Measurements from ENCODE around the gene DYNAP.

The DYNAP gene

DNA sequence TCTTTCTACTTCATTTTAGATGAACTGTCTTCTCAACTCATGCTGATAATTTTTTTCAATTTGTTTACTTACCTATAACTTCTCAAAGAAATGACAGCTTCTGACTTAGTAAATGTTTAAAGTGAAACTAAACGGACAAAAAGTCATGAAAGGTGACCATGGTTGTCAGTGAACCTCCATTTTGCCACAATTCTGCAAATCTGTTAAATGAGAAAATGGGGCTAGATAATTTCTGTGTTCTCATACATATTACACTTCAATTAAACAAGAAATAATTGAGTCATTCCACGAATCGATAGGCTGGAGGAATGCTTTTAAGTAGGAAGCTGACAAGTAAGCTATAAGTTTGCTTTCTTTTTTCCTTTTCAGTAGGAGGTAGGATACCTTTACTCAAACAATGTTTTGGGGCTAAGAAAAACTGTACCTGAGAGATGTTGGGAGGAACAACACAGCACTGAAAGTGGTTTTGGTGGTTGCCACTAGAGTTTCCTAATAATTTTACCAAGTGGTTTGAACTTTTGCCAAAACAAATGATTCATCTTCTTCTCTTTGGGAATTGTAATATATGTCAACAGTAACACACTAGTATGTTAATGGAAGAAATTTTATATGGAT, 17.1 kb downstream of the DYNAP start:
- H3K36me3 ChIP-seq (ENCODE audit: insufficient read depth, low read length) = no peaks in the 10 kb centered on the region
- H3K4me3 ChIP-seq (ENCODE audit: low read length) = no peak overlapping the region
- H2AFZ ChIP-seq (ENCODE audit: low read depth, low read length) = no peak overlapping the region
- no peaks in the 10 kb centered on the region for H3K27me3 ChIP-seq (ENCODE audit: insufficient read depth, low read length)
- no peaks in the 10 kb centered on the region for H3K9me3 ChIP-seq (ENCODE audit: low read length)
- no peaks in the 10 kb centered on the region for H3K4me1 ChIP-seq (ENCODE audit: insufficient read depth, low read length)

DNA sequence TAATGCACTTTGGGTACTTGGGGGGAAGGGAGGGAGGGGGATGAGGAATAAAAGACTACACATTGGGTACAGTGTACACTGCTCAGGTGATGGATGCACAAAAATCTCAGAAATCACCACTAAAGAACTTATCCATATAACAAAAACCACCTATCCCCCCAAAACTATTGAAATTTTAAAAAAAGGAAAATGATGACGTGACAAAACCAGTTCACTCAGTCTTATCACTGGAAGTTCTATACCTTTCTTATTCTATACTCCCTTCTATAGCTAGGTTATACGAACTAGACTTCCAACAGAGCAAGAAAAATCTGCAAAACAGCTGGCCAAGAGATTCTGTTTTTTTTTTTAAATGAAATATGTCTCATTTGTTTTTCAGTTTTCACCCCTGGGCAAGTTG, 20.8 kb downstream of the DYNAP start:
- no peak overlapping the region for H3K4me3 ChIP-seq (ENCODE audit: low read length)
- no peaks in the 10 kb centered on the region for H3K4me1 ChIP-seq (ENCODE audit: insufficient read depth, low read length)
- no peaks in the 10 kb centered on the region for H3K9me3 ChIP-seq (ENCODE audit: low read length)
- H3K36me3 ChIP-seq (ENCODE audit: insufficient read depth, low read length) = no peaks in the 10 kb centered on the region
- no peaks in the 10 kb centered on the region for H3K27me3 ChIP-seq (ENCODE audit: insufficient read depth, low read length)
- no peak overlapping the region for H2AFZ ChIP-seq (ENCODE audit: low read depth, low read length)

- no peaks in the 10 kb centered on the region for H3K27me3 ChIP-seq (ENCODE audit: insufficient read depth, low read length)
- no peak overlapping the region for H2AFZ ChIP-seq (ENCODE audit: low read depth, low read length)
- H3K9me3 ChIP-seq (ENCODE audit: low read length) = no peaks in the 10 kb centered on the region
- H3K4me3 ChIP-seq (ENCODE audit: low read length) = no peak overlapping the region
- H3K4me1 ChIP-seq (ENCODE audit: insufficient read depth, low read length) = no peaks in the 10 kb centered on the region
- H3K36me3 ChIP-seq (ENCODE audit: insufficient read depth, low read length) = no peaks in the 10 kb centered on the region
These were observed 21.2 kb downstream of the DYNAP start for GRCh38 chr18:54612237-54612636.

DNA sequence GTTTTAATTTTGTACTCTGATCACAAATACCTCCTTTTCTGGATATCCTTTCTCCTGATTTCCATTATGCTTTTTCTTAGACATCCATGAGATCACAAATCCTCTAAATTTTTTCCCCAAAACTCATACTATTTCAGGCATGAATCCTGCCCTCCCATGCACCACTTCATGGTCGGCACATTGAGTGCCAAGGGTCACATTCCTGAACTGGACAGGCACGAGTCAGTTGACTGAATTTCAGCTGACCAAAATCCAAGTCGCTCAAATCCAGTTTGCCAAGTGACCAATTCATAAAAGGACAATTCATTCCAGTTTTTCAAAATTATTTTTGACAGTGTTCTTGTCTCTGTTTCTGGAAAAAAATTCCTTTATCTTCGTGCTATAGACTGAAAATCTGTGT, 22.1 kb downstream of the DYNAP start:
- H2AFZ ChIP-seq (ENCODE audit: low read depth, low read length) = no peak overlapping the region
- no peaks in the 10 kb centered on the region for H3K4me1 ChIP-seq (ENCODE audit: insufficient read depth, low read length)
- no peaks in the 10 kb centered on the region for H3K27me3 ChIP-seq (ENCODE audit: insufficient read depth, low read length)
- no peaks in the 10 kb centered on the region for H3K36me3 ChIP-seq (ENCODE audit: insufficient read depth, low read length)
- no peaks in the 10 kb centered on the region for H3K9me3 ChIP-seq (ENCODE audit: low read length)
- no peak overlapping the region for H3K4me3 ChIP-seq (ENCODE audit: low read length)

DNA sequence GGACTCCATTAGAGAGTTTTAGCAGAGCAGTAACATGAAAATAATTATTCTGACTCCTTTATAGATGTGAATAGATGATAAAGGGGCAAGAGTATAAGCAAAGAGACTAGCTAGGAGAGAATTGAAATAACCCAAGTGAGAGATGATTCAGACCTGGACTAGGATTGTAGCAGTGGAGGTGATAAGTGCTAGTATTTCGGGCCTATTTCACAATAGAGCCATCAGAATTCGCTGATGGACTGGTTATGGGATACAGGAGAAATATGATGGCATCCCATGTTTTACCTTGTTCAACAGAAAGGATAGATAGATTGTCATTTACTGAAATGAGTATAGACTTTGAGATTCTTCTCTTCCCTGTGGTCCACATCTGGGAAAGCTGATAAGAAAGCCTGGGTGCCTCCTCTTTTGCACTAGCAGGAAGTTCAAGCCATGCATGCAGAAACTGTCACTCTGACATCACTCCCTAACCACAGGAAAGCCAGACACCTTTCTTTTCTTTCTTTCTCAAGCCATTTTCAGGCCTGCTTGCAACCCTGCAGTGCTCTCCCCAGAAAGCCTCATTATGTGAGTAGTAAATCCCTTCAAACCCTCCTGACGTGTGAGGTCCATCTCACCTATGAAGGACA, 25.3 kb downstream of the DYNAP start:
- Histone ChIP-seq H3K9me3 (ENCODE audit: low read length) (no peaks in the 10 kb centered on the region), H3K4me1 (ENCODE audit: insufficient read depth, low read length) (no peaks in the 10 kb centered on the region), H3K36me3 (ENCODE audit: insufficient read depth, low read length) (no peaks in the 10 kb centered on the region), H3K27me3 (ENCODE audit: insufficient read depth, low read length) (no peaks in the 10 kb centered on the region), H3K4me3 (ENCODE audit: low read length) (no peak overlapping the region), H2AFZ (ENCODE audit: low read depth, low read length) (no peak overlapping the region)

- Histone ChIP-seq H3K4me3 (ENCODE audit: low read length) (no peak overlapping the region), H3K4me1 (ENCODE audit: insufficient read depth, low read length) (no peaks in the 10 kb centered on the region), H3K9me3 (ENCODE audit: low read length) (no peaks in the 10 kb centered on the region), H3K27me3 (ENCODE audit: insufficient read depth, low read length) (no peaks in the 10 kb centered on the region), H2AFZ (ENCODE audit: low read depth, low read length) (no peak overlapping the region), H3K36me3 (ENCODE audit: insufficient read depth, low read length) (no peaks in the 10 kb centered on the region)
These were observed 31.0 kb downstream of the DYNAP start for GRCh38 chr18:54622084-54622483.

GRCh38 chr18:54626779-54627178, 35.7 kb downstream of the DYNAP start:
- no peaks in the 10 kb centered on the region for H3K27me3 ChIP-seq (ENCODE audit: insufficient read depth, low read length)
- H3K4me3 ChIP-seq (ENCODE audit: low read length) = no peak overlapping the region
- no peaks in the 10 kb centered on the region for H3K36me3 ChIP-seq (ENCODE audit: insufficient read depth, low read length)
- H3K4me1 ChIP-seq (ENCODE audit: insufficient read depth, low read length) = no peaks in the 10 kb centered on the region
- no peak overlapping the region for H2AFZ ChIP-seq (ENCODE audit: low read depth, low read length)
- H3K9me3 ChIP-seq (ENCODE audit: low read length) = no peaks in the 10 kb centered on the region

DNA sequence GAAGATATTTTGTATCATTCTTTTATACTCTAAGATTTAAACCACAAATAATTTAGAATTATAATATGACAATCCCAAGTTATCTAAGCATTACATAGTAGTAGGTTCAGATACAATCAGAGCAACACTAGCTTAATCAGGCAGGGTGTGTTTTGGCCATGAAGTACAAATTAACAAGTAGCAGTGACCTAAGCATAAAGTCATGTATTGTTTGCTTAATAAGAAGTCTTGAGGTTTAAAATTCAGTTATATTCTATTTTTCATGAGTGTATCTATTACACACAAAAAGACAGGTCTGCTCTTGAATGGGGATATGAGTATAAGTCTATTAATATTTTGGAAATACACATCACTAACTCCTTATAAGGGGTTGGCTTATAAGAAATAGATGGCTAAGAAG, 39.9 kb downstream of the DYNAP start:
- H3K36me3 ChIP-seq (ENCODE audit: insufficient read depth, low read length) = no peaks in the 10 kb centered on the region
- no peaks in the 10 kb centered on the region for H3K27me3 ChIP-seq (ENCODE audit: insufficient read depth, low read length)
- no peaks in the 10 kb centered on the region for H3K4me1 ChIP-seq (ENCODE audit: insufficient read depth, low read length)
- no peak overlapping the region for H3K4me3 ChIP-seq (ENCODE audit: low read length)
- no peak overlapping the region for H2AFZ ChIP-seq (ENCODE audit: low read depth, low read length)
- no peaks in the 10 kb centered on the region for H3K9me3 ChIP-seq (ENCODE audit: low read length)

- Histone ChIP-seq H2AFZ (ENCODE audit: low read depth, low read length) (no peak overlapping the region), H3K36me3 (ENCODE audit: insufficient read depth, low read length) (no peaks in the 10 kb centered on the region)
These were observed 45.2 kb downstream of the DYNAP start for GRCh38 chr18:54636217-54636616.

DNA sequence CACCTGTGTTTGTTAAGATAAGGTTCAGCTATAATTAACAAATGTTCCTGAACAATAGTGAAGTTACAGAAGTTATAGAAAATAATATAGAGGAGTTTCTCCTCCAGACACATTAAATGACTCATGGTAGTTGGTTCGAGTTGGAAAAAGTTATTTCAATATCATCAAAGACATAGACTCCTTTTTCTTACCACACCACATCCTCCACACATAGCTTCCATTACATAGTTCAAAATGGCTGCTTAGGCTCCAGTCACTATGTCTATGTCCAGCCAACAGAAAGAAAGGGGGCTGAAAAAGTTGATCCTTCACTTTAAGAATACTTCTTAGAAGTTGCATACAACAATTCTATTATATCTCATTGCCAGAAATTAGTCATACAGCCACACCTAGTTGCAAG, 50.7 kb downstream of the DYNAP start:
- H3K4me3 ChIP-seq (ENCODE audit: low read length) = no peak overlapping the region
- H3K36me3 ChIP-seq (ENCODE audit: insufficient read depth, low read length) = no peaks in the 10 kb centered on the region

More at GRCh38 chr18:54636217-54636616, 45.2 kb downstream of the DYNAP start:
- Histone ChIP-seq H3K4me1 (ENCODE audit: insufficient read depth, low read length) (no peaks in the 10 kb centered on the region), H3K4me3 (ENCODE audit: low read length) (no peak overlapping the region), H3K9me3 (ENCODE audit: low read length) (no peaks in the 10 kb centered on the region), H3K27me3 (ENCODE audit: insufficient read depth, low read length) (no peaks in the 10 kb centered on the region)

GRCh38 chr18:54647176-54647575, 56.1 kb downstream of the DYNAP start:
- H3K4me3 ChIP-seq (ENCODE audit: low read length) = no peak overlapping the region
- H3K27me3 ChIP-seq (ENCODE audit: insufficient read depth, low read length) = no peaks in the 10 kb centered on the region
- H2AFZ ChIP-seq (ENCODE audit: low read depth, low read length) = no peak overlapping the region
- no peaks in the 10 kb centered on the region for H3K36me3 ChIP-seq (ENCODE audit: insufficient read depth, low read length)
- no peaks in the 10 kb centered on the region for H3K4me1 ChIP-seq (ENCODE audit: insufficient read depth, low read length)
- H3K9me3 ChIP-seq (ENCODE audit: low read length) = no peaks in the 10 kb centered on the region

More for the DNA sequence above, 50.7 kb downstream of the DYNAP start:
- no peaks in the 10 kb centered on the region for H3K4me1 ChIP-seq (ENCODE audit: insufficient read depth, low read length)
- H2AFZ ChIP-seq (ENCODE audit: low read depth, low read length) = no peak overlapping the region
- no peaks in the 10 kb centered on the region for H3K27me3 ChIP-seq (ENCODE audit: insufficient read depth, low read length)
- no peaks in the 10 kb centered on the region for H3K9me3 ChIP-seq (ENCODE audit: low read length)
